ENCODE results near the gene FRG2C.
"Not testable (repeated sequence)": the region's sequence is repeated elsewhere in the genome, so short reads cannot be mapped to it uniquely, and the experiment has no call there.

The FRG2C gene

GRCh38 chr3:75669348-75670297, 5.5 kb downstream of the FRG2C start:
- H3K4me3 ChIP-seq (ENCODE audit: low read depth, low read length): peak overlapping the region; percentile 17

GRCh38 chr3:75670298-75671286, 6.5 kb downstream of the FRG2C start:
- peak overlapping the region; percentile 14 for H3K4me3 ChIP-seq (ENCODE audit: low read depth, low read length)

- peak overlapping the region; percentile 72 for H3K4me3 ChIP-seq (ENCODE audit: low read depth, low read length)
Observed at GRCh38 chr3:75671287-75672139, 7.4 kb downstream of the FRG2C start.

GRCh38 chr3:75672140-75672775, 8.1 kb downstream of the FRG2C start:
- peak overlapping the region; percentile 72 for H3K4me3 ChIP-seq (ENCODE audit: low read depth, low read length)

GRCh38 chr3:75683965-75684364, 19.8 kb downstream of the FRG2C start:
- not testable (repeated sequence) for H3K4me3 ChIP-seq (ENCODE audit: low read depth, low read length)

DNA sequence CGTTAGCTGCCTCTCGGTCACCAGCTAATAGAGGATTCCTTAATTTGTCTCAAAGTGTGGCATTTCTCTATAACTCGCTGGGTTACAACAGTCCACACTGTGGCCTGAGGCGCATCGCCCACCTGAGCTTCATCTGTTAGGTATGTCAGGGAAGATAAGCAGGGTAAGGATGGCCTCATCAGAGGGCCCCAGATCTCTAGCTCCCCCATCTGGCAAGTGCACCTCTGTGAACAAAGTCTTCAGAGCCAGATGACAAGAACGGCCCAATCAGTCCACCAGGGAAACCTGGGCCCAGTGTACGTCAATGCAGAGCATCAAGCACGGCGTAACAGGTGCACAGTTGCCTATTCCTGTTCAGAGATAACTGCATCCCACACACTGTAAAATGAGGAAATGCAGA, 23.2 kb downstream of the FRG2C start:
- H3K4me3 ChIP-seq (ENCODE audit: low read depth, low read length): no peak overlapping the region

DNA sequence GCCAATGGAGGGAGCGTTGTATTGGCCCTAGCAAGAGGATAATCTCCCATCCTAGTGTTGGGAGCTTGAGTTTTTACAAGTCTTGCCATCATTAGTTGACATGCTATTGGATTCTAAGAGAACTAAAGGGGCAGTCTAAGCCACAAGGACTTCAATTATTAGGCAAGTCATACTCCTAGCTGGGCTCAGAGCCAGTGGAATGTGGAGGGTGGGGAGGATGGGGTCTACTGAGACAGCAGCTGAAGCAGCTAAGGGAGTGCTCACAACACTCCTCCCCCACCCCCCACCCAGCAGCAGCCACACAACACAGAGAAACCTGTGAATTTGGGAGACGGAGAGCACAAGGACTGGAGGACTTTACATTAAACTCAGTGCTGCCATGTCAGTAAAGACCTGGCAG, 27.9 kb downstream of the FRG2C start:
- no peak overlapping the region for H3K4me3 ChIP-seq (ENCODE audit: low read depth, low read length)

Data from iPS-11a (cell line).